SKM-1 (cell line): ENCODE results near the gene EEF1AKMT1.

Experiments used
- DNase-seq: peaks from one replicate; lab custom pipeline; 2025; ENCODE audit not compliant: unreplicated experiment; lab: John Stamatoyannopoulos, UW

EEF1AKMT1 gene

DNA sequence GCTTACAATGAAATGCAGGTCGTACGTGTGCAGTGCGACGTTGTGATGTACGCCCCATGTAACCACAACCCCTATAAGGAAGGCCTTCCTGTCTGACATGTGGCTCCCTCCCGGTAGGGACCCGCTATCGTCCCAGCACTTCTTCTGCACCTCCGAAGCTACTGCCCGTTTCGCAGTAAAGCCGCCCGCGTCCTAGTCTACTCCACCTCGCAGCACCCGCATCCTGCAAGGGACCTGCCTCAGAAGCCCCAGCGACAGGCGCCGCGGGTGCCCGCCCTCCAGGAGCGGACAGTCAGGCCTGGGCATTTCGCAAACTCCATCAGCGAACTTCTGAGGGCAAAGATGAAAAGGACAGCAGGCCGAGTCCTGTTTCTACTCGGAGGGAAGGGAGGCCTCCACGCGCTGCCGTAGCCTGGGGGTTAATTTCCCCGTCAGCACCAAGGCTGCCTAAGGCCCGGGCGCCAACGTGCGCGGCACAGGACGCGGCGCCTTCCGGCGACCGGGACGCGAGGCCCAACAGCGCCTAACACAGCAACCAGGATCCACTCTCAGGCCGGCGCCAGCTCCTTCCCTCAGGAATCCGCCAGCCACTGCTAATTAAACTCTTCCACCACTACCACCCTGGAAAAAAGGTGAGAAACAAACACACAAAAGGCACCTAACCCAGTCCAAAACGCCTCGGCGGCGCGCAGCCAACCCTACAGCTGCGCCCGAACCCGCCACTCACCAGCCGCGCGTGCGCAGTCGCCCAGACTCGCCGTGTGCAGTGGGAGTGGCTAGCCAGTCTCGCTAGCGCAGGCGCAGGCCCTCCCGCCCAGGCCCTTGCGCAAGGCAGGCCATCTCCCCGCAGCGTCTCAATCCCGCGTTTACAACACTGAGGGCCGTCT is at the start of gene EEF1AKMT1:
Gene EEF1AKMT1, minus strand, starts transcription at position 768 of the 887 bp plus-strand sequence. CDS start 16,363 bp downstream, outside the sequence.
- peak; percentile 78 for DNase-seq

GRCh38 chr13:20823071-20823470 is 49.3 kb upstream of the EEF1AKMT1 start:
- DNase-seq, result no peak

DNA sequence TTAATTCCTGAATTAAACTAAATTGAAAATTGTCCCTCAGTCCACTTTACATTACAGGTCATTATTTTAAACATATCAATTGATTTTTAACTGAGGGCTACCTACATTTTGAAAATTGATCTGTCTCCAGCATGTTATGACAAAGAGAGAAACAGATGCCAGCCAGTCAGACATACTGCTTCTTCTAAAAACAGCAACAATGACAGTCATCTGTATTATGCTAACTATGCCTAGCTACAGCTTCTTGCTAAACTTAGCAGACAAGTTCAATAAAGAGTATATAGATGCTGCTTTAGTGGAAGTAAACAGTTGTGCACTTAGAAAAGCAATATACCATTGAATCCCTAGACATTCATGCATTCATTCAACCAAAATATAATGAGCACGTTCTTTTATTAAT is 48.6 kb upstream of the EEF1AKMT1 start:
- DNase-seq, result no peak

DNA sequence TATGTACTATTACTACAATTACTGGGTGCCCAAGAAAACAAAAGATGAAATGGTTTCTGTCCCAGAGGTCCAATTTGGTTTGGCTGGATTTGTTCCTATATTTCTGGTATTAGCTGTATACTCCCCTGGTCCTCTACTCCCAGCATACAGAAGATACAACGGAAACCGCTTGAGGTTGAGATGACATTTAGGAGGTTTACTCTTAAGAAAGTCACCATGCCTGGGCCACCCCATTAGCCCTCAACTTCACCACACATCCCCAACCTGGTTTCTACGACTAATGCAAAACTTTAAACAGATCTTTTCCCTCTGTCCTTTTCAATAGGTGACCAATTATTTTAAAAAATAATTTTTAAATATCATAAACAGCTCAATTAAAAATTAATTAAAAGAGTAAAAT is 46.0 kb upstream of the EEF1AKMT1 start:
- DNase-seq, result no peak

- no peak for DNase-seq
Observed at GRCh38 chr13:20815464-20815863, 41.7 kb upstream of the EEF1AKMT1 start.

GRCh38 chr13:20814224-20814910 is 40.6 kb upstream of the EEF1AKMT1 start:
- no peak for DNase-seq

DNA sequence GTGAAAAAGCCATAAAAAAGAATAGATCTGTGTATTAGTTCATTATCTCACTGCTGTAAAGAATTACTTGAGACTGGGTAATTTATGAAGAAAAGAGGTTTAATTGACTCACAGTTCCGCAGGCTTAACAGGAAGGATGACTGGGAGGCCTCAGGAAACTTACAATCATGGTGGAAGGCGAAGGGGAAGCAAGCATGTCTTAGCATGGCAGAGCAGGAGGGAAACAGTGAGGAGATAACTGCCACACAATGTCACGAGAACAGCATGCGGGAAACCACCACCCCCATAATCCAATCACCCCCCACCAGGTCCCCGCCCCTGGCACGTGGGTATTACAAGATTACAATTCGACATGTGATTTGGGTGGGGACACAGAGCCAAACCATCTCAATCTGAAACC is 39.1 kb upstream of the EEF1AKMT1 start:
- DNase-seq, result no peak

DNA sequence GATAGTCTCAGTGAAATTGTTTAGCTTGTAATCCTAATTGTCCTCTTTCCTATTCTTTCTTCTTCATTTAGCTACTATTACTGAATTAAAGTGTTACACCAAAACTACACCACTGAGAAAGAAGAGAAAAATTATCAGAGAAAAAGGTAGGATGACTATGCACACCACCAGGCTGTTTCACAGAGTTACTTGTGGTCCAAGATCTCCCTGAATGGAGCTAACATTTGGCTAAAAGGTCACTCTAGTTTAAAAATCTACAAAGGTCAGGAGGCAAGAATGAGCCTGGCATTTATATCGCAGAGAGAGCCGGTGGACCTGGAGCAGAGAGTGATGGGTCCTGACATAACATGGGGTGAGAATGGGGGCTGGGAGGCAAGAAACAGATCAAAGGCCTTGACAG is 37.0 kb upstream of the EEF1AKMT1 start:
- DNase-seq, result no peak

GRCh38 chr13:20808874-20809273 is 35.1 kb upstream of the EEF1AKMT1 start:
- DNase-seq, result no peak

GRCh38 chr13:20803180-20803965 is 29.6 kb upstream of the EEF1AKMT1 start:
- DNase-seq, result no peak

- peak; percentile 27 for DNase-seq
Observed at GRCh38 chr13:20801707-20802106, 27.9 kb upstream of the EEF1AKMT1 start.

DNA sequence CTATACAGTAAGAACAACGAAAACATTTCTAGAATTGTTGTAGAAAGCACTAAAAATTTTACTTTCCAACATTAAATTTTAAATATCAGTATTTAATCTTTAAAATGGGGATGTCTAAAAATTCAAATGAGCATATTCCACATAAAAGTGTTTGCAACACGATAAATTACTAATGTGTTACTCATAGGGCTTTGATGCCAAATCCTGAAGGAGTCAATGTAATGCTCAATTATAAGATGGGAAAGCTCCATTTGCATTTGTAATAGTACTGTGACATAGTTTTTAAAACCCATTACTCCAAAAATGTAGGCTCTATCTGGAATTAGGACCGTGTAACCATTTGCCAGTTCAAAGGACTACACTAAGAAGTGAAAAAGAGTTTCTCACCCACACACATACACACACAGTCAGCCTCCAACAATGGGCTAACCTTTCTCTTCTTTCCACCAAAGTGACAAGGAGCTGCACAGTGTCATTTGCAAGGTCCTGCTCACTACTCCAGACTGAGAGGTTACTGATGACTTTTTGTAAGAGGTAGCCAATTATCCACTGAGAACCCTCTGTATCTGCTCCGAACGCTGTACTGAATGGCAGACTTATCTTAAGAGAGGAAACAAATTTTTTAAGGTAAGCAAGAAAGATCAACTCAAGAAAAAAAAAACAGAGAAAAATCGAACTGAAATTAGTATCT is 26.1 kb upstream of the EEF1AKMT1 start:
- DNase-seq, result no peak

DNA sequence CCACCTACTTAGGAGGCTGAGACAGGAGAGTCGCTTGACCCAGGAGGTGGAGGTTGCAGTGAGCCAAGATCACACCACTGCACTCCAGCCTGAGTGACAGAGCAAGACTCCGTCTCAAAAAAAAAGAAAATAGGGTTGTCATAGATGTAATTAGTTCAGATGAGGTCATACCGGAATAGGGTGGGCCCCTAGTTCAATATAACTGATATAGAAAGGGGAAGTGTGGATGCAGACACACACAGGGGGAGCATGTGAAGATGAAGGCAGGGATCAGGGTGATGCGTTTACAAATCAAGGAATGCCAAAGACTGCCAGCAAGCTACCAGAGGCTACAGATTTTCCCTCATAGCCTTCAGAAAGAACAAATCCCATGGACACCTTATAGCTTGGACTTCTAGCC is 24.3 kb upstream of the EEF1AKMT1 start:
- DNase-seq, result no peak

- no peak for DNase-seq
Observed at GRCh38 chr13:20796791-20797508, 23.2 kb upstream of the EEF1AKMT1 start.

- no peak for DNase-seq
Observed at GRCh38 chr13:20789665-20790064, 15.9 kb upstream of the EEF1AKMT1 start.

DNA sequence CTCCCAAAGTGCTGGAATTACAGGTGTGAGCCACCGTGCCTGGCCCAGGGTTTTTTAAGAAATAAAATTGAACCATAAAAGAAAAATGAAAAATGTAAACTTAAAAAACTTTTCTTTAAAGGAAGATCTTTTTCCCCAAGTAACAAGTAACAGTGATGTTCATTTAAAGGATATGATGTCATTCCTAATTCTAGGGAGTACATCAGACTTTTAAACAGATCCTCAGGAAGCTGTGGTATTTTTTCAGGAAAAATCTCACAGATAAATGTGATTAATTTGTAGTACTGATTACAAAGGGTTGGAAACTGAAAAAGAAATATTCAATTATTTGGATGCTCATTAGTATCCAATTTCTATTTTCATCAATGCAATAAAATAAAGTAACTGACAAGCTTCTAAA is 14.6 kb upstream of the EEF1AKMT1 start:
- no peak for DNase-seq

- DNase-seq, result no peak
Observed at GRCh38 chr13:20787180-20787579, 13.4 kb upstream of the EEF1AKMT1 start.

DNA sequence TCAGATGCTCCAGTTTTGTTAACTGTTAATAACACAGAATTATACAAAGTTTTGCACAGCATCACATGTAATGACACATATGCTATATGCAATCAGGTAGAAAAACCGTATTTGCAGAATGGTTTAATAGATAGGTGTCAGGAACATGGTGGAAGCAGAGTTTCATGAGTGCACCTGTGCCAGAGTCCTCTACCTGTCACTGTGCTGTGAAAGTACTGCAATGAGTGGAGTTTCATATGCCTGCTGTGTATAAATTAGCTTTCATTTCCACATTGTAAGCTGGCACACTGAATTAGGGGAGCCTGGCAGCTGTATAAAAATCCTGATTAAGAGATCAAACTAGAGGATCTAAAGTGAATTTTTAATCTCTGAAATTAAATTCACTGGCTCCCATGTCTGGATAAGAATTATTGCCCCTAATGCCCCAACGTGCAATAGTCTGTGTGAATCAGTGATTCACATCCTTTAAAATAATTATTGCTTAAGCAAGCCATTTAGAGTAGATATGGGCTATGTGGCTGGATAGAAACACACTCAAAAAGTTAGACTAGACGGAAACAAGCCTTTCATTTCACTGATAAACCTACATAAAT is 8.5 kb upstream of the EEF1AKMT1 start:
- DNase-seq, result no peak

GRCh38 chr13:20780317-20780716 is 6.6 kb upstream of the EEF1AKMT1 start:
- DNase-seq, result no peak

GRCh38 chr13:20779405-20779804 is 5.6 kb upstream of the EEF1AKMT1 start:
- DNase-seq, result no peak
